Transverse colon (tissue), 4 donors: ENCODE data around the gene MVD. TPM values are rescaled to one million over a fixed set of nuclear protein-coding genes. Genes with fewer than 3 reads are reported as not detected.

ENCODE experiments used
- DNase-seq: peaks from one replicate; pipeline ENCODE4 v3.0.0-alpha.2; 2019
- H3K27ac ChIP-seq, 4 donors: fragments of 200-600 bp; sonication (generic); 2 replicates each; pipeline ENCODE4 v1.5.1; 2016 to 2018; ENCODE audit warnings: inconsistent platforms in 4 of 4
- H3K27me3 ChIP-seq: fragments of 200-600 bp; sonication (generic); 2 replicates; pipeline ENCODE4 v1.5.1; 2017; ENCODE audit warnings: inconsistent platforms
- H3K36me3 ChIP-seq, 4 donors: fragments of 200-600 bp; sonication (generic); 2 replicates each; pipeline ENCODE4 v1.5.1; 2017 to 2019; ENCODE audit warnings: inconsistent platforms in 4 of 4
- H3K4me1 ChIP-seq, 4 donors: fragments of 200-600 bp; sonication (generic); 2 replicates each; pipeline ENCODE4 v1.5.1; 2017 to 2020; ENCODE audit warnings: inconsistent platforms in 4 of 4
- H3K4me3 ChIP-seq, 4 donors: fragments of 200-600 bp; sonication (generic); 1 replicate in 1 of 4; 2 replicates in 3 of 4; pipeline versions ENCODE4 v1.5.1 to v1.6.1; 2017 to 2019; ENCODE audit warnings: inconsistent platforms in 4 of 4
- H3K9me3 ChIP-seq, 2 donors: fragments of 200-600 bp; sonication (generic); 2 replicates each; pipeline ENCODE4 v1.5.1; 2017 to 2019; ENCODE audit warnings: inconsistent platforms in 2 of 2
- EP300 ChIP-seq: sonication (generic); formaldehyde crosslinking; IDR thresholded peaks from one replicate; pipeline ENCODE4 v1.6.1; 2017; ENCODE audit warnings: antibody characterized with exemption, low read depth
- POLR2A ChIP-seq: fragments of 450-650 bp; IDR thresholded peaks from one replicate; pipeline ENCODE4 v1.6.1; 2016; ENCODE audit warnings: antibody characterized with exemption, mild to moderate bottlenecking, moderate library complexity
- POLR2AphosphoS5 ChIP-seq, 3 donors: sonication (generic); formaldehyde crosslinking; IDR thresholded peaks; one replicate each; pipeline ENCODE4 v1.6.1; 2016; ENCODE audit warnings: antibody characterized with exemption in 3 of 3
- WGBS, 2 donors: methylation state at CpG; one replicate each; pipeline ENCODE4 v1.1.5; 2018; ENCODE audit warnings: low coverage in 1 of 2; 5-methylcytosine and 5-hydroxymethylcytosine counted together
- in situ Hi-C, 4 donors: fragments of 200-750 bp; cut with MboI; loops; one replicate each; pipeline versions ENCODE4 v1.15.0 to v1.15.1; 2017; ENCODE audit warnings: low sequenced_read_pairs in 3 of 4, low pct_ligation_motif_present in 1 of 4, low pct_unique_long_range_greater_than_20kb in 1 of 4
- intact Hi-C: fragments of 100-400 bp; cut with DNase I; formaldehyde crosslinking; loops from one replicate; pipeline ENCODE4 v1.15.1; 2023; ENCODE audit warnings: low total_unique reads
- total RNA-seq, 4 donors: library from RNA; depleted of rRNA; stranded (reverse); fragments of >200 nt; gene quantifications; one replicate each; pipeline ENCODE4 v1.1.0, GENCODE V29; 2016
- TF ChIP-seq, protein P1 (sequence below), 5 experiments: fragments of 200-600 bp in 3 of 5; fragments of 450-650 bp in 2 of 5; sonication (generic) in 3 of 5; IDR thresholded peaks; 1 replicate in 2 of 5; 2 replicates in 3 of 5; pipeline ENCODE4 v1.5.1; 2016 to 2017; ENCODE audit warnings: antibody characterized with exemption in 5 of 5, inconsistent platforms in 3 of 5, mild to moderate bottlenecking in 2 of 5, moderate library complexity in 1 of 5

The MVD gene
- total RNA-seq, 4 donors from 2014 or later = 20.5 to 75.6 (median 47.3) TPM

DNA sequence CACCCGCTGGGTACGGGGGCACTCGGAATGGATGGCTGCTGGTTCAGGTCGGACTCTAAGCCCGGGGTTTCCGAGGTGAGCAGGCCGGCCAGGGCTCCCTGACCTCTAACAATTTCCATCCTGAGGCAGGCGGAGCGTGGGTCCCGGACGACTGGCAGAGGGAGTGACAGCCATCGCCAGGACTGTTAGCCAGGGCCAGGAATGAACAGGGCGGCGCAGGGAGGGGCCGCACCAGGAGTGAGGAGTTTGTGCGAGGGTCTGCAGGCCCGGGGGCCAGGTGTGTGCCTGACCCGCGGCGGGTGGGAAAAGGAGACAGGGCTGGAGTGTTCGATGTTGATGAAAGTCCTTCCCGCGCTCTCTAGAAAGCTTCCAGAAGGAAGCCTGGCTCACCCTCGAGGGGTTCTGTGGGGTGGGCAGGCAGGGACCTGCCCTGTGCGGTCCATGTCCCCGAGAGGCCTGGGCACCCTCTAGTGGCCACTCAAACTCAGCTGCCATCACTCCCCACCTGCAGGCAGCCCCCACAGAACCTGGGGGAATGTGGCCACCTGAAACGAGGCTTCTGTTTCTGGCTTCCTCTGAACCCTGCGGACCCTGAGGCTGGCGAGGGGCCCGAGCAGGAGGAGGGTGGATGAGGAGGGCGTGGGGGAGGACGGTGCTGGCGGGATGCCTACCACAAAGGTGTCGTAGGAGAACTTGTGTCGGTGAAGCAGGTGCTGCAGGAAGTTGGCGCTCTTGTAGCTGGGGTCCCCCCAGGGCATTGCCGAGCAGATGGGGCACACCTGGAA is 35.1 kb upstream of the MVD start:
- DNase-seq = no peak
- Histone ChIP-seq H3K9me3 (no peaks in the 10 kb centered on the region), H3K4me3 (no peak overlapping the region), H3K27me3 (no peaks in the 10 kb centered on the region), H3K4me1 (peaks cover 0 to 18% (median 7%) of the 10 kb centered on the region in 4 donors), H3K27ac (no peak overlapping the region), H3K36me3 (peaks cover 0 to 4% (median 0%) of the 10 kb centered on the region in 4 donors)
- 87 to 99% methylated on average over 12 to 37 of the region's 37 CpGs for WGBS, 2 donors
- intact Hi-C loops = no loop called here
- TF ChIP-seq POLR2AphosphoS5 (IDR thresholded peaks at IDR 0.05) = no peak
- TF ChIP-seq, protein P1, sequence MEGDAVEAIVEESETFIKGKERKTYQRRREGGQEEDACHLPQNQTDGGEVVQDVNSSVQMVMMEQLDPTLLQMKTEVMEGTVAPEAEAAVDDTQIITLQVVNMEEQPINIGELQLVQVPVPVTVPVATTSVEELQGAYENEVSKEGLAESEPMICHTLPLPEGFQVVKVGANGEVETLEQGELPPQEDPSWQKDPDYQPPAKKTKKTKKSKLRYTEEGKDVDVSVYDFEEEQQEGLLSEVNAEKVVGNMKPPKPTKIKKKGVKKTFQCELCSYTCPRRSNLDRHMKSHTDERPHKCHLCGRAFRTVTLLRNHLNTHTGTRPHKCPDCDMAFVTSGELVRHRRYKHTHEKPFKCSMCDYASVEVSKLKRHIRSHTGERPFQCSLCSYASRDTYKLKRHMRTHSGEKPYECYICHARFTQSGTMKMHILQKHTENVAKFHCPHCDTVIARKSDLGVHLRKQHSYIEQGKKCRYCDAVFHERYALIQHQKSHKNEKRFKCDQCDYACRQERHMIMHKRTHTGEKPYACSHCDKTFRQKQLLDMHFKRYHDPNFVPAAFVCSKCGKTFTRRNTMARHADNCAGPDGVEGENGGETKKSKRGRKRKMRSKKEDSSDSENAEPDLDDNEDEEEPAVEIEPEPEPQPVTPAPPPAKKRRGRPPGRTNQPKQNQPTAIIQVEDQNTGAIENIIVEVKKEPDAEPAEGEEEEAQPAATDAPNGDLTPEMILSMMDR (IDR thresholded peaks at IDR 0.05) = peak in 1 of 5 experiments; percentile 7
- in situ Hi-C loops = no loop called here

DNA sequence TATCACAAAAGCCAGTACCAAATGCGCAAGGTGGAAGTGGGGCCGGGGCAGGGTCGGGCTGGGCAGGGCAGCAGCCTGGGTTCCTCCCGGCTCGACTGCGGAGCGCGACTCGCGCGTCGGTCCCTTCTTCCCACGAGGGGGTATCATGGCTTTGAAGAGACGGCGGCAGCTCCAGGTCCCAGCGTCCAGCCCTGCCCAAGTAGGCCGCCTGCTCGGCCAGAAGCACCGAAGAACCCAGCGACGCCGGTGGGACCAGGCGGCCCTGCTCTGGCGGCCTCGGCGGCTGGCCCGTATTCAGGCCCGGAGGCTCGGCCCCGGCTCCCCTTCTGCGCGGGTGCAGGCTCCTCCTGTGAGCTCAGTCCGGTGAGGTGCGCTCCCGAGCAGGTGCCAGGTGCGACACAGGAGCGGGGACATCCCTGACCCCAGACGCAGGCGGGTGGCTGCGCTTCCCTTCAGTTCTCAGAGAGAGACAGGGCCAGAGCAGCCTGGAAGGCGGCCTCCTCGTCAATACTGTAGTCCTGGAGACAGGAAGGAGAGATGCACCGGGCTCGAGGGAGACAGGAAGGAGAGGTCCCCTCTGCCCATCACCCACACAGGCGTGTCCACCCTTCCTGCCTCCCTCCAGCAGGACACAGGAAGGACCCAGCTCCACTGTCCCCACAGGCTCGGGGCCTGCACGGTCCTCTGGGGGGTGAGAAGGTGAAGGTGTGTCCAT is 34.4 kb upstream of the MVD start:
- no peak for DNase-seq
- no peaks in the 10 kb centered on the region for H3K27me3 ChIP-seq
- intact Hi-C loops = no loop called here
- no peak overlapping the region for H3K4me3 ChIP-seq
- H3K4me1 ChIP-seq = peaks cover 0 to 20% (median 9%) of the 10 kb centered on the region in 4 donors
- TF ChIP-seq EP300 = no peak
- no peak for TF ChIP-seq POLR2AphosphoS5 (IDR thresholded peaks at IDR 0.05)
- no peak for TF ChIP-seq POLR2A
- TF ChIP-seq, protein P1 (IDR thresholded peaks at IDR 0.05) = no peak
- H3K36me3 ChIP-seq = peaks cover 0 to 4% (median 0%) of the 10 kb centered on the region in 4 donors
- H3K27ac ChIP-seq = no peak overlapping the region
- 90% methylated on average over 7 to 43 of the region's 47 CpGs for WGBS, 2 donors
- H3K9me3 ChIP-seq = no peaks in the 10 kb centered on the region
- in situ Hi-C loops = no loop called here

DNA sequence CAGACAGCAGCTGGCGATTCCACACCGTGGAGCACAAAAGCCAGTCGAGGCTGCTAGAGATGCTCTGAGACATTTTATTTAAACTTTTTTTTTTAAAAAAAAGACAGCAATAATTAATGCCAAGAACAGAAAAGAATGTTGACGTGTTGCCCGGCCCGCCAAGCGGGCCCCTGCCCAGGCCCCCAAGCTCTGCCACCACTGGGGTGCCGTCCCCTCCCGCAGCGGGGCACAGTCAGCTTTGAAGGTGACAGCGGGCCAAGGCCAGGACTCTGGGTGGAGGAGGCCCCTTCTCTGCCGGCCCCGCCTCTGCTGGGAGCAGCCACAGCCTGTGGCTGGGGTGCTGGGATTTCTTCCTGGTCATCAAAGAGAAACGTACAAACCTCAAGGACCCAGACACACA is 33.5 kb upstream of the MVD start:
- Histone ChIP-seq H3K9me3 (no peaks in the 10 kb centered on the region), H3K27ac (no peak overlapping the region), H3K36me3 (peaks cover 0 to 4% (median 0%) of the 10 kb centered on the region in 4 donors), H3K4me3 (no peak overlapping the region), H3K27me3 (no peaks in the 10 kb centered on the region), H3K4me1 (peaks cover 0 to 25% (median 8%) of the 10 kb centered on the region in 4 donors)
- in situ Hi-C loops (no loop called here), intact Hi-C loops (no loop called here)
- DNase-seq = no peak
- TF ChIP-seq POLR2AphosphoS5 (IDR thresholded peaks at IDR 0.05) = no peak
- TF ChIP-seq, protein P1 (IDR thresholded peaks at IDR 0.05) = no peak
- TF ChIP-seq EP300 = no peak
- no peak for TF ChIP-seq POLR2A
- 87 to 90% methylated on average over 4 to 13 of the region's 14 CpGs for WGBS, 2 donors

DNA sequence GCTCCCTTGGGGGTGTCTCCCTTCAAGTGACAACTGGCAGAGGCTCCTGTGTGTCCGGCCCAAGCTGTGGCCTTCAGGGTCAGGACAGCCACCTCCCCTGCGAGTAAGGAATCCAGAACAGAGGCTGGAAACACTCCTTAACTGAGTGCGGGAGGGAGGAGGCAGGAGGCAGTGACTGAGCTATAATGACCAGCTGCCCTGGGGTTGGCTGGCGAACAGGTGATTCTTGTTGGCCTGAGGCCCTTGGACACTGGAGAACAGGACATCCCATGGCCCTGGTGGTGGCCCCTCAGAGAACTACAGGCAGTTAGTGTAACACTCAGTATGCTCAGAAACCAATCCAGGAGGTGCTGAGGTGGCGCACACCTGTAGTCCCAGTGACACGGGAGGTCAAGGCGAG is 32.9 kb upstream of the MVD start:
- WGBS, 2 donors = 92% methylated on average over 7 of the region's 7 CpGs; no CpG with 5 or more reads in 1 of the 2 donors
- peaks cover 0 to 23% (median 6%) of the 10 kb centered on the region in 4 donors for H3K4me1 ChIP-seq
- no peak overlapping the region for H3K4me3 ChIP-seq
- H3K36me3 ChIP-seq = peaks cover 0 to 4% (median 0%) of the 10 kb centered on the region in 4 donors
- in situ Hi-C loops = no loop called here
- DNase-seq = no peak
- H3K27me3 ChIP-seq = peaks cover 3% of the 10 kb centered on the region
- H3K27ac ChIP-seq = no peak overlapping the region
- TF ChIP-seq POLR2AphosphoS5 (IDR thresholded peaks at IDR 0.05) = no peak
- TF ChIP-seq EP300 = no peak
- TF ChIP-seq POLR2A = no peak
- TF ChIP-seq, protein P1 (IDR thresholded peaks at IDR 0.05) = no peak
- no peaks in the 10 kb centered on the region for H3K9me3 ChIP-seq
- intact Hi-C loops = no loop called here
